Measurements from ENCODE around the gene PFN1. TPM values are rescaled to one million over a fixed set of nuclear protein-coding genes. Genes with fewer than 3 reads are reported as not detected.

Gene PFN1
- total RNA-seq: 1,000 to 10,000 TPM; 1,907 to 1,923 TPM

DNA sequence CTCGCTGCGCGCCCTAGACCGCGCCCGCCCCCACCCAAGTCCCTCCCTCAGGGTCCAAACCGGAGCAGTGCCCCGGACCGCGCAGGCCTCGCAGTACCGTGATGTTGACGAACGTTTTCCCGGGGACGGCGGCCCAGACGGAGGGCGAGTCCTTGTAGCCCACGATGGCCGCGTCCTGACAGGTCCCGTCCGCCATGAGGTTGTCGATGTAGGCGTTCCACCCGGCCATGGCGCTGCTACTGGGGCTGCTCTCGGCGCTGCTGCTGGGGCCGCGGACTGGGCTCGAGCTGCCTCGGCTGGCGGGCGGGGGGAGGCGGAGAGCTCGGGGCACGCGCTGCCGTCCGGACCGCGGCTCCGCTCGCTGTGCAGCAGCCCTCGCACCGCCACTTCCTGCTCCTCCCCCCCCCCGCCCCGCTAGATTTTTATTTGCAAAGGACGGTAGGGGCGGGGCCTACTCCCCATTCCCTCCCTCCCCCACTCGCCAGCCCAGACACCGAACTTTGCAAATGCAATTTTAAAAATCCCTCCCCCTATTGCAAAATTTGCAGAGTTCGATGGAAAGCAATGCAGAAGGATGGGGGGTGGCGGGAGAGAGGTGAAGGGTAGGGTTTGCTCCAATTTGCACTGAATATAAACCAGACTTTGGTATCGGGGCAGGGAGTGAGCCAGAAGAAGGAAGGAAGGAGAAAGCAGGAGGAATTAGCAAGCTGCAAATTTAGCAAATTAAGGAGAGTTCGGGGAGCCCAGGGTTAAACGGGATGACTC is at the start of gene PFN1:
Gene PFN1, minus strand, starts transcription at position 365 of the 765 bp plus-strand sequence. Its CDS starts 136 bp downstream, at position 229.
- Mint-ChIP-seq H3K27me3 (no peaks in the 10 kb centered on the region), H3K9me3 (no peaks in the 10 kb centered on the region), H3K4me1 (ENCODE audit: low read depth) (peaks cover 44% of the 10 kb centered on the region), H3K36me3 (peaks cover 38% of the 10 kb centered on the region), H3K4me3 (peak within 1 kb of the TSS; percentile 90), H3K27ac (peak within 1 kb of the TSS; percentile 95)
- intact Hi-C loops (cut with micrococcal nuclease): loop anchor here (1.0 to 10.0 kb wide), 6 partner anchors 8 to 804 kb away; partner anchors contain the start of genes CYB5D2, DERL2, MED11 and MIS12
- ChIA-PET POLR2A (interaction anchor here (0.6 to 21.0 kb wide), 7 partner anchors 9 to 49 kb away, joined by 3 to 346 read pairs (median 10); partner anchors contain the start of genes C17orf107, CAMTA2, INCA1 and KIF1C), CTCF (interaction anchor here (1.1 kb wide), 1 partner anchor 17 kb away, joined by 3 read pairs; no protein-coding TSS in a partner anchor)
- DNase-seq: peak; percentile 95

- Mint-ChIP-seq H3K27ac (peak within 1 kb of the TSS; percentile 42), H3K27me3 (no peaks in the 10 kb centered on the region), H3K4me1 (ENCODE audit: low read depth) (peaks cover 20% of the 10 kb centered on the region), H3K4me3 (peak within 1 kb of the TSS; percentile 82), H3K36me3 (peaks cover 7% of the 10 kb centered on the region), H3K9me3 (no peaks in the 10 kb centered on the region)
- ChIA-PET POLR2A (interaction anchor here (0.6 to 2.9 kb wide), 8 partner anchors 10 to 80 kb away, joined by 3 to 31 read pairs (median 6); partner anchors contain the start of genes CAMTA2, PFN1, RNF167 and SLC25A11), CTCF (interaction anchor here (0.6 to 1.9 kb wide), 8 partner anchors 9 to 88 kb away, joined by 3 to 8 read pairs (median 4); partner anchors contain the start of gene CAMTA2)
- peak; percentile 93 for DNase-seq
- intact Hi-C loops (cut with micrococcal nuclease): loop anchor here (1.0 to 5.0 kb wide), 6 partner anchors 10 to 57 kb away; partner anchors contain the start of genes CAMTA2, RNF167 and SLC25A11
Measured at GRCh38 chr17:4997302-4998026, 49.1 kb upstream of the PFN1 start, which contains the start of the genes INCA1 and KIF1C. TSS of gene INCA1 (minus strand) at chr17:4997522. CDS start at chr17:4994437, 3,085 bp downstream. TSS of gene KIF1C (plus strand) at chr17:4997950. CDS start at chr17:5000247, 2,297 bp downstream.

- POLR2A ChIA-PET: interaction anchor here (1.0 kb wide), 1 partner anchor 43 kb away, joined by 3 read pairs; the partner anchor contains the start of gene ENO3
Measured at GRCh38 chr17:4994081-4994595, 45.8 kb upstream of the PFN1 start.

DNA sequence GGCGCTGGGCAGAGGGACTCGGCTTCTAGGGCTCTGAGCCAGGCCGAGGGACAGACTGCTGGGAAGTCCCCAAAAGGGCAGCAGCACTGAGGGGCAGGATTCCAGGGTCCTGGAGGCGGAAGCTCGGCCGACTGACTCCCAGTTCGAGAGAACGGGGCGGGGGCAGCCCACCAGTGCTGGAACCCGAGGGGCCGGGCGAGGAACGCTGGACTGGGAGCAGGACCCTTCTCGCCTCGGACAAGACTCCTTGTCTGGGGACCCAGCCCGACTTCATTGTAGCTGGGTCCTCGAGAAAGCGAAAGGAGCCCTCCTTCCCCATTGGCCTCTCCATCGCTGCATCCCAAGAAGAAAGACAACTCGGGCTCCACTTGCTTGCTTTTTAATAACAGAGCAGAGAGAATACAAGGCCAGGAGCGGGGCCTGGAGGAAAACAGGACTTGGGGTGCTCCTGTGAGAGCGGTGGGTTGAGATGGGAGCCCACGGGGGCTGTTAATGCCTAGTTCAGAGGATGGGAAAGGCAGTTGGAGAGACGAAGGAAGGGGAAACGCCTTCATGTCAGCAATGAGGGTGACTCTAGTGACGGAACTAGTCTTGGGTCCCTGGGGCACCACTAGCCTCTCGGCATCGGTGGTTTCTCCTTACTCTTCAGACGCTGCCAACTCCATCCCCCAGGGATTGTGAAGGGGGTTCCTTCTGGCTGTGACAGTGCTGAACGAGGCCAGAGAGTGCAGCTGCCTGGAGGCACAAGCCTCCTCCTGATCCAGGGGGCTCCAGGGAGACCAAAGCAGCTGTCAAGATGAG is 39.6 kb upstream of the PFN1 start:
- POLR2A ChIA-PET: interaction anchor here (1.0 to 3.5 kb wide), 5 partner anchors 10 to 154 kb away, joined by 3 to 32 read pairs (median 11); partner anchors contain the start of genes INCA1, KIF1C, PFN1 and RNF167
- peak overlapping the region; percentile 94 for H3K27ac Mint-ChIP-seq
- DNase-seq: peak; percentile 30

More at GRCh38 chr17:4994081-4994595, 45.8 kb upstream of the PFN1 start:
- intact Hi-C loops (cut with micrococcal nuclease): no loop called here
- no peaks in the 10 kb centered on the region for H3K36me3 Mint-ChIP-seq
- no peaks in the 10 kb centered on the region for H3K9me3 Mint-ChIP-seq
- H3K4me3 Mint-ChIP-seq: no peak overlapping the region
- H3K4me1 Mint-ChIP-seq (ENCODE audit: low read depth): peaks cover 22% of the 10 kb centered on the region
- no peak overlapping the region for H3K27ac Mint-ChIP-seq
- DNase-seq: no peak
- CTCF ChIA-PET: no interaction called here
- H3K27me3 Mint-ChIP-seq: no peaks in the 10 kb centered on the region

DNA sequence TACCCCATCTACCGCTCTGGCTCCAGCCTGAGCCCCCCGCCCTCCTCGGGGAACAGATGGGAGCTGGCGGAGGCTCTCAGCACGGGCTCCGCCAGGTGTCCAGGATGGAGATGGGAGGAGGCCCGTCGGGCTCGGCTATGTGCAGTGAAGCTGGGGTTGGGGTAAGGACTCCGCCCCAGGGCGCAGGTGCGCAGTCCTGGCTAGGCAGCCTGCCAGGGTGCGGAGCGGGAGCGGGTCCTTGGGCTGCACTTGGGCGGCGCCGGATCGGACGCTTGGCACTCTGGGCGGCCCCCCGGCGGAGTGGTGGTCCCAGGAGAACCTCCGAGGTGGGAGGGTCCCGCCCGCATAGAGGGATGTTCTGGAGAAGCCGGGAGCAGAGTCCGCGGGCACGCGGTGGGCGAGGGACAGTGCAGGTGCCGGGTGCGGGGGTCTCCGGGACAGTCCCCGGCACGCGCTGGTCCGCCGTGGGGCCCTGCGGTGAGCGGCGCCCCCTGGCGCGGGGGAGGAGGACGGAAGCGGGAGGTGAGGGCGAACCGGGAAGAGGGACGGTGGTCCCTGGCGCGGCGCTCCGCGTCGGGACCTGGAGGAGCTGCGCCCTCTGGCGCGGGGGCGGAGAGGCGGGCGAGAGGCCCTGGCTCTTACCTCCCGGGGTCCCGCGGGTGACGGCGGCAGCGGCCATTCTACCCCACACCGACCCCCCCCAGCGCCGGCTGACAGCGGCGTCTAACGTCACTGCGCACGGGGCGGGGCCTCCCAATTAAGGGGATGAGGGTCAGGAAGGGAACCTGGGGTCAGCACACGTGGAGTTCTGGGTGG is 38.8 kb upstream of the PFN1 start, which contains the start of gene CAMTA2:
Gene CAMTA2, minus strand, starts transcription at position 725 of the 816 bp plus-strand sequence. CDS start 1,453 bp downstream, outside the sequence.
- CTCF ChIA-PET: interaction anchor here (0.7 to 2.0 kb wide), 13 partner anchors 10 to 91 kb away, joined by 3 to 10 read pairs (median 4); partner anchors contain the start of genes INCA1, KIF1C, RNF167 and SLC25A11

More for the DNA sequence above, 39.6 kb upstream of the PFN1 start:
- peaks cover 7% of the 10 kb centered on the region for H3K36me3 Mint-ChIP-seq
- intact Hi-C loops (cut with micrococcal nuclease): loop anchor here (1.0 to 5.0 kb wide), 4 partner anchors 9 to 81 kb away; partner anchors contain the start of genes INCA1, KIF1C, RNF167 and SLC25A11
- H3K9me3 Mint-ChIP-seq: no peaks in the 10 kb centered on the region
- no peaks in the 10 kb centered on the region for H3K27me3 Mint-ChIP-seq
- CTCF ChIA-PET: interaction anchor here (0.7 to 2.0 kb wide), 8 partner anchors 9 to 90 kb away, joined by 3 to 10 read pairs (median 3); partner anchors contain the start of genes INCA1, KIF1C, RNF167 and SLC25A11
- H3K4me3 Mint-ChIP-seq: peak overlapping the region; percentile 91
- peaks cover 42% of the 10 kb centered on the region for H3K4me1 Mint-ChIP-seq (ENCODE audit: low read depth)

DNA sequence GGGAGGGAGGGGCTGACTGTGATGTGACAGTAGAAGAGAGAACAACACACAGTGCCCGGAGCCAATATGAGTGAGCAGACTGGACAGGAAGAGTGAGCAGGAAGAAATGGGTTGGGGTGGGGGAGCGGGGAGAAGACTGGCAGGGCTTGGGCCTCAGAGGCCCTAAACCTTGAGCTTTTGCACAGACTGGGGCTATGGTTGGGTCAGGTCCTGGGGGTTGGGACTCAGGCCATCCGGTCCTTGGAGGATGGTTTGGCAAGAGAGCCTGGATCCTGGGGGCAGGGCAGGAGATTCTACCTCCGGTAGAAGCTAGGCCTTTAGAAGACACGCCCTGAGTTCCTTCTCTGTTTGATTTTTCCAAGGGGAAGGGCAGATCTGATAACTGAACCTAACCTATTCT is 38.1 kb upstream of the PFN1 start:
- Mint-ChIP-seq H3K4me1 (ENCODE audit: low read depth) (peaks cover 38% of the 10 kb centered on the region), H3K27me3 (no peaks in the 10 kb centered on the region), H3K4me3 (peak overlapping the region; percentile 91), H3K9me3 (no peaks in the 10 kb centered on the region), H3K27ac (peak overlapping the region; percentile 94), H3K36me3 (peaks cover 12% of the 10 kb centered on the region)
- ChIA-PET CTCF (interaction anchor here (0.9 to 2.0 kb wide), 9 partner anchors 11 to 92 kb away, joined by 3 to 10 read pairs (median 5); partner anchors contain the start of genes INCA1, KIF1C, RNF167 and SLC25A11), POLR2A (interaction anchor here (0.7 to 3.5 kb wide), 6 partner anchors 11 to 46 kb away, joined by 3 to 32 read pairs (median 10); partner anchors contain the start of genes INCA1, KIF1C, PFN1 and RNF167)
- intact Hi-C loops (cut with micrococcal nuclease): loop anchor here (5.0 kb wide), 2 partner anchors 44 to 79 kb away; partner anchors contain the start of genes RNF167 and SLC25A11
- DNase-seq: no peak

More for the DNA sequence above, 38.8 kb upstream of the PFN1 start, which contains the start of gene CAMTA2:
- peaks cover 42% of the 10 kb centered on the region for H3K4me1 Mint-ChIP-seq (ENCODE audit: low read depth)
- peak within 1 kb of the TSS; percentile 91 for H3K4me3 Mint-ChIP-seq
- no peaks in the 10 kb centered on the region for H3K9me3 Mint-ChIP-seq
- no peaks in the 10 kb centered on the region for H3K27me3 Mint-ChIP-seq
- peak within 1 kb of the TSS; percentile 94 for H3K27ac Mint-ChIP-seq
- DNase-seq: peak; percentile 90
- intact Hi-C loops (cut with micrococcal nuclease): loop anchor here (1.0 to 5.0 kb wide), 4 partner anchors 10 to 80 kb away; partner anchors contain the start of genes INCA1, KIF1C, RNF167 and SLC25A11
- POLR2A ChIA-PET: interaction anchor here (1.0 to 3.5 kb wide), 6 partner anchors 10 to 153 kb away, joined by 3 to 32 read pairs (median 10); partner anchors contain the start of genes INCA1, KIF1C, PFN1 and RNF167
- H3K36me3 Mint-ChIP-seq: peaks cover 10% of the 10 kb centered on the region

DNA sequence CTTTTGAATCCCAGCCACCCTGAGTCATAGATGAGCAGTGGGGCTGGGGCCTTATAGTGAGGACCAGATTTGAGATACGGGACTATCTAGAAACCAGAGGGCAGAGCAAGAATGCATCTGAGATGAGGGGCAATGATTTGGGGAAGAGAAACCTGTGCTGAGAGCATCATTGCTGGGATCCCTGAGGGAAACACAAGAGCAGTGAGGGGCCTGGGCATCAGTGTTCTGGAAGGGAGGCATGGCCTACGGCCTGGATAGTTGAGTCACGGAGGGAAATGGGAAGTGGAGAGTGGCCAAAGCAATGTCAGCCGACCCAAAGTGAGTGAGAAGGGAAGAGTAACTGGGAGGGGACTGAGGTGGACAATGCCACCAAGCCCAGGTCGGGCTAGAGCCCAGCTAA is 34.0 kb upstream of the PFN1 start:
- POLR2A ChIA-PET: no interaction called here
- CTCF ChIA-PET: interaction anchor here (1.2 to 1.5 kb wide), 2 partner anchors 11 to 80 kb away, joined by 3 read pairs; no protein-coding TSS in a partner anchor
- no peak for DNase-seq
- Mint-ChIP-seq H3K27me3 (no peaks in the 10 kb centered on the region), H3K4me1 (ENCODE audit: low read depth) (peaks cover 33% of the 10 kb centered on the region), H3K36me3 (peaks cover 26% of the 10 kb centered on the region), H3K4me3 (no peak overlapping the region), H3K27ac (no peak overlapping the region), H3K9me3 (no peaks in the 10 kb centered on the region)
- intact Hi-C loops (cut with micrococcal nuclease): no loop called here

DNA sequence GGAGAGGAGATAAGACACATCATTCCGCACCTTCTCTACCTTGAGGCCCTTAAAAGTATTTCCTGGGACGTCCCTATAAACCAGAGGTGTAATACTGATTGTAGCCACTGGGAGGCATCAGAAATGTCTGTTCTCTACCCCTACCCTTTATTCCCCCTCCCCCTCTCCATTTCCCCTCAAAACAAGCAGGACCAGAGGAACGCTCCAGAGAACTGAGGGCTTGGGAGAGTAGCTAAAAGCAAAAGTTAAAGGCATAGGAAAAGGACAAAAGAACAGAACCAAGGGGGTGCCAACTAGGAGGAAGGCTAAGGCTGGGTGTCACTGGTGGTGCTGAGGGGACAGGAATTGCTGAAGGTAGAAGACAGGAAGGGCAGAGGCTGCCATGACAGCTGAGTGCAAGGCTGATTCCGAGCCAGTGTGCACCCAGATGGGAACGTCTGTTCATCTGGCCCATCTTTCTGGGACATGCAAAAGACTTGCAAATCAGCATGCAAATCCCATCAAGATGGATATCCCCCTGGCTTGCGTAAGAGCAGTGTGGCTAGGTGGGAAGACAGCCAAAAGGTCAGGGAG is 32.4 kb upstream of the PFN1 start:
- intact Hi-C loops (cut with micrococcal nuclease): loop anchor here (1.0 to 2.0 kb wide), 2 partner anchors 16 to 82 kb away; partner anchors contain the start of genes INCA1 and KIF1C
- POLR2A ChIA-PET: interaction anchor here (0.5 to 1.7 kb wide), 4 partner anchors 11 to 81 kb away, joined by 3 to 10 read pairs (median 4); partner anchors contain the start of gene C17orf107
- Mint-ChIP-seq H3K4me1 (ENCODE audit: low read depth) (peaks cover 23% of the 10 kb centered on the region), H3K9me3 (no peaks in the 10 kb centered on the region), H3K27me3 (no peaks in the 10 kb centered on the region), H3K36me3 (peaks cover 33% of the 10 kb centered on the region), H3K4me3 (no peak overlapping the region), H3K27ac (peak overlapping the region; percentile 34)
- CTCF ChIA-PET: interaction anchor here (0.6 to 5.1 kb wide), 16 partner anchors 9 to 83 kb away, joined by 3 to 57 read pairs (median 4); partner anchors contain the start of genes INCA1, KIF1C and SPAG7
- peak; percentile 40 for DNase-seq

DNA sequence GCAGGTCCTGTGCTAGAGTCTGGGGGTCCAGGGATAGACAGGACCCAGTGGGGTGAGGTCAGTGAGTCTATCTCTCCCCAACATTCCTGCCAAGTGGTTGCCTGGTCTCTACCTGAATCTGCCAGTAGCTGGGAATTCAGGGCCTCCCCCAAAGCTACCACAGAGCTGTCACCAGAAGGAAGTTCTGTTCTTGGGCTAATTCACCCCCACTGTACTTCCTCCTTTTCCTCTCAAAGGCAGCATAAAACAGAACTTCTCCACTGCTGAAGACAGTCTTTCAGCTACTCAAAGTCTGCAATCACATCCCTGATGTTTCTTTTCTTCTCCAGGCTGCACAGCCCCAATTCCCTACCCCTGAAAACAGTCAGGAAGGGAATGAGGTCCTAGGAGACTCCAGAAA is 30.4 kb upstream of the PFN1 start:
- DNase-seq: no peak
- H3K36me3 Mint-ChIP-seq: peaks cover 34% of the 10 kb centered on the region
- H3K9me3 Mint-ChIP-seq: no peaks in the 10 kb centered on the region
- H3K4me3 Mint-ChIP-seq: no peak overlapping the region
- no peak overlapping the region for H3K27ac Mint-ChIP-seq
- ChIA-PET POLR2A (interaction anchor here (0.5 kb wide), 1 partner anchor 16 kb away, joined by 4 read pairs; no protein-coding TSS in a partner anchor), CTCF (interaction anchor here (1.0 to 5.1 kb wide), 4 partner anchors 9 to 85 kb away, joined by 3 to 57 read pairs (median 9); partner anchors contain the start of genes RNF167 and SLC25A11)
- H3K4me1 Mint-ChIP-seq (ENCODE audit: low read depth): peaks cover 16% of the 10 kb centered on the region
- no peaks in the 10 kb centered on the region for H3K27me3 Mint-ChIP-seq
- intact Hi-C loops (cut with micrococcal nuclease): no loop called here

Measured in activated CD4-positive, alpha-beta memory T cell treated with anti-CD3 and anti-CD28 coated beads for 36 hours (primary cell).